Upper lobe of left lung (tissue), 4 donors: Measurements from ENCODE around the gene CLHC1.

Experiments
- CTCF ChIP-seq, 6 experiments: fragments of 450-650 bp in 4 of 6; fragments of 200-600 bp in 2 of 6; sonication (generic) in 2 of 6; IDR thresholded peaks; one replicate each; pipeline ENCODE4 v1.5.1; 2016 to 2019; ENCODE audit warnings: antibody characterized with exemption in 6 of 6
- EP300 ChIP-seq, 4 donors: sonication (generic); formaldehyde crosslinking; IDR thresholded peaks; one replicate each; pipeline ENCODE4 v1.5.1; 2017; ENCODE audit warnings: antibody characterized with exemption in 4 of 4, control low read depth in 2 of 4
- POLR2A ChIP-seq, 4 donors: fragments of 450-650 bp; IDR thresholded peaks; one replicate each; pipeline ENCODE4 v1.5.1; 2016 to 2017; ENCODE audit warnings: antibody characterized with exemption in 4 of 4, mild to moderate bottlenecking in 2 of 4
- POLR2AphosphoS5 ChIP-seq, 2 donors: sonication (generic); formaldehyde crosslinking; IDR thresholded peaks; one replicate each; pipeline ENCODE4 v1.5.1; 2017; ENCODE audit warnings: antibody characterized with exemption in 2 of 2

- TF ChIP-seq CTCF (IDR thresholded peaks at IDR 0.05) (no peak), POLR2A (IDR thresholded peaks at IDR 0.05) (no peak), EP300 (IDR thresholded peaks at IDR 0.05) (no peak), POLR2AphosphoS5 (IDR thresholded peaks at IDR 0.05) (no peak)
Observed at GRCh38 chr2:55160422-55160821, 71.7 kb downstream of the CLHC1 start.
